OCI-LY7 (cell line): ENCODE measurements around the gene TRIM9.

Source experiments
- CTCF ChIP-seq: fragments of 200-600 bp; sonication (generic); conservative IDR thresholded peaks from 2 replicates; pipeline ENCODE4 v1.5.1; 2014; ENCODE audit warnings: mild to moderate bottlenecking, antibody characterized with exemption, low read length, moderate library complexity, mixed read lengths
- EZH2phosphoT487 ChIP-seq: fragments of 200-600 bp; sonication (generic); IDR thresholded peaks from 2 replicates; pipeline ENCODE4 v1.6.1; 2018; ENCODE audit warnings: low read depth, borderline replicate concordance, mild to moderate bottlenecking, mixed run types, antibody characterized with exemption, low read length, moderate library complexity, mixed read lengths

- TF ChIP-seq CTCF: no peak
- TF ChIP-seq EZH2phosphoT487: no peak
These were observed 141.4 kb downstream of the TRIM9 start for GRCh38 chr14:50953502-50953901.
